H1 (cell line): ENCODE results near the gene RBMS1. TPM values are rescaled to one million over a fixed set of nuclear protein-coding genes. Genes with fewer than 3 reads are reported as not detected.

Source experiments
- CTCF ChIA-PET: fragments of 300-600 bp; sonication (Branson Sonifier 250); formaldehyde crosslinking; loops from one replicate; lab custom pipeline; 2021; ENCODE audit not compliant: partially characterized antibody; lab: Charles Lee
- POLR2A ChIA-PET: fragments of 300-600 bp; sonication (Branson Sonifier 250); formaldehyde crosslinking; loops from one replicate; lab custom pipeline; 2021; ENCODE audit warnings: inconsistent platforms; ENCODE audit not compliant: partially characterized antibody; lab: Charles Lee
- DNase-seq, 2 experiments: peaks; one replicate each; pipeline versions ENCODE4 v3.0.0 to v3.0.0-alpha.2; 2010 to 2022; ENCODE audit warnings: low spot score in 2 of 2, low read depth in 1 of 2, mixed read lengths in 1 of 2
- FAIRE-seq: peaks from 2 replicates; lab custom pipeline; 2011; peaks lifted over from hg19 to GRCh38; lab: Jason Lieb, UNC
- H2AFZ ChIP-seq: 2 replicates; pipeline ENCODE4 v1.8.1; 2012; ENCODE audit warnings: low read length, inconsistent platforms
- H2AK5ac ChIP-seq: 2 replicates; pipeline ENCODE4 v1.6.1; 2013; ENCODE audit warnings: low read depth, low read length
- H2BK120ac ChIP-seq: replicated peaks from 2 replicates; pipeline ENCODE3; 2013; ENCODE audit warnings: low read depth, low read length, inconsistent platforms
- H2BK12ac ChIP-seq: 2 replicates; pipeline ENCODE4 v1.6.1; 2013; ENCODE audit warnings: low read depth, low read length
- H2BK15ac ChIP-seq: 2 replicates; pipeline ENCODE4 v1.6.1; 2013; ENCODE audit warnings: low read length
- H2BK20ac ChIP-seq: 2 replicates; pipeline ENCODE4 v1.6.1; 2013; ENCODE audit warnings: low read length
- H2BK5ac ChIP-seq: 2 replicates; pipeline ENCODE4 v1.6.1; 2013; ENCODE audit warnings: low read depth, low read length
- H3K14ac ChIP-seq: 2 replicates; pipeline ENCODE4 v1.6.1; 2013; ENCODE audit warnings: inconsistent platforms; ENCODE audit not compliant: insufficient read length
- H3K18ac ChIP-seq: 2 replicates; pipeline ENCODE4 v1.6.1; 2013; ENCODE audit warnings: low read length; ENCODE audit errors: extremely low read depth
- H3K23ac ChIP-seq: 2 replicates; pipeline ENCODE4 v1.6.1; 2013; ENCODE audit warnings: inconsistent platforms; ENCODE audit not compliant: insufficient read length
- H3K23me2 ChIP-seq: 2 replicates; pipeline ENCODE4 v1.6.1; 2013; ENCODE audit warnings: low read depth, low read length
- H3K27ac ChIP-seq: 2 replicates; pipeline ENCODE4 v1.6.1; 2011; ENCODE audit warnings: low read depth, low read length, inconsistent platforms
- H3K27me3 ChIP-seq, 4 experiments: replicated peaks in 1 of 4; 1 replicate in 1 of 4; 2 replicates in 3 of 4; pipeline versions ENCODE4 v1.6.1 to v1.8.1; 2011 to 2013; ENCODE audit warnings: low read length in 3 of 4, mild to moderate bottlenecking in 3 of 4, inconsistent platforms in 2 of 4, mixed read lengths in 2 of 4, moderate library complexity in 1 of 4; ENCODE audit not compliant: control insufficient read depth in 3 of 4, insufficient read depth in 3 of 4; ENCODE audit errors: extremely low read depth in 1 of 4
- H3K36me3 ChIP-seq, 4 experiments: 2 replicates each; pipeline versions ENCODE4 v1.6.1 to v1.8.1; 2011 to 2013; ENCODE audit warnings: mild to moderate bottlenecking in 4 of 4, low read length in 3 of 4, moderate library complexity in 2 of 4, control low read depth in 1 of 4, inconsistent platforms in 1 of 4; ENCODE audit not compliant: insufficient read depth in 4 of 4, control insufficient read depth in 2 of 4
- H3K4ac ChIP-seq: replicated peaks from 2 replicates; pipeline ENCODE3; 2013; ENCODE audit warnings: low read length, low read depth, mixed read lengths, inconsistent platforms; ENCODE audit not compliant: insufficient read length
- H3K4me1 ChIP-seq, 4 experiments: replicated peaks in 1 of 4; 1 replicate in 1 of 4; 2 replicates in 3 of 4; pipeline versions ENCODE4 v1.6.1 to v1.8.1; 2011 to 2013; ENCODE audit warnings: low read length in 3 of 4, inconsistent platforms in 2 of 4, mixed read lengths in 1 of 4; ENCODE audit not compliant: insufficient read depth in 4 of 4, control insufficient read depth in 3 of 4
- H3K4me2 ChIP-seq, 2 experiments: 2 replicates each; pipeline versions ENCODE4 v1.6.1 to v1.8.1; 2011 to 2013; ENCODE audit warnings: low read depth in 2 of 2, low read length in 2 of 2, control low read depth in 1 of 2, inconsistent platforms in 1 of 2, mild to moderate bottlenecking in 1 of 2; ENCODE audit not compliant: insufficient read depth in 1 of 2
- H3K4me3 ChIP-seq, 4 experiments: fragments of 200-600, 300-600 bp in 1 of 4; sonication (generic), shearing (Covaris generic), sonication (Bioruptor Twin) in 1 of 4; 2 replicates each; pipeline versions ENCODE4 v1.5.1 to v1.8.1; 2011 to 2016; ENCODE audit warnings: low read length in 4 of 4, low read depth in 3 of 4, control low read depth in 2 of 4, inconsistent platforms in 2 of 4, mild to moderate bottlenecking in 2 of 4, mixed read lengths in 1 of 4, moderate library complexity in 1 of 4; ENCODE audit not compliant: insufficient read depth in 2 of 4; ENCODE audit errors: extremely low read depth in 1 of 4
- H3K56ac ChIP-seq: replicated peaks from 2 replicates; pipeline ENCODE3; 2013; ENCODE audit warnings: low read depth, mild to moderate bottlenecking, mixed read lengths, low read length, inconsistent platforms; ENCODE audit not compliant: insufficient read length
- H3K79me1 ChIP-seq: 2 replicates; pipeline ENCODE4 v1.6.1; 2013; ENCODE audit warnings: low read depth, low read length, control low read depth
- H3K79me2 ChIP-seq, 2 experiments: 2 replicates each; pipeline versions ENCODE4 v1.6.1 to v1.8.1; 2012 to 2013; ENCODE audit warnings: low read length in 2 of 2, mild to moderate bottlenecking in 2 of 2, inconsistent platforms in 1 of 2; ENCODE audit not compliant: insufficient read depth in 2 of 2, control insufficient read depth in 1 of 2
- H3K9ac ChIP-seq, 4 experiments: replicated peaks in 1 of 4; 1 replicate in 1 of 4; 2 replicates in 3 of 4; pipeline versions ENCODE4 v1.6.1 to v1.8.1; 2011 to 2013; ENCODE audit warnings: low read depth in 3 of 4, low read length in 3 of 4, control low read depth in 2 of 4, mild to moderate bottlenecking in 2 of 4, moderate library complexity in 2 of 4, inconsistent platforms in 1 of 4; ENCODE audit errors: extremely low read depth in 1 of 4
- H3K9me3 ChIP-seq, 2 experiments: 2 replicates each; pipeline versions ENCODE4 v1.6.1 to v1.8.1; 2012 to 2013; ENCODE audit warnings: mild to moderate bottlenecking in 2 of 2, moderate library complexity in 2 of 2, control low read depth in 1 of 2, inconsistent platforms in 1 of 2, low read depth in 1 of 2, low read length in 1 of 2, mixed read lengths in 1 of 2; ENCODE audit not compliant: insufficient read depth in 2 of 2
- H4K20me1 ChIP-seq, 2 experiments: replicated peaks in 1 of 2; 2 replicates each; pipeline versions ENCODE3 to v1.8.1; 2011 to 2013; ENCODE audit warnings: inconsistent platforms in 2 of 2, low read length in 2 of 2, mild to moderate bottlenecking in 1 of 2; ENCODE audit not compliant: insufficient read depth in 2 of 2, control insufficient read depth in 1 of 2
- H4K5ac ChIP-seq: 2 replicates; pipeline ENCODE4 v1.6.1; 2013; ENCODE audit warnings: low read length, low read depth, mixed read lengths, inconsistent platforms; ENCODE audit not compliant: insufficient read length
- H4K8ac ChIP-seq: 2 replicates; pipeline ENCODE4 v1.8.0; 2013; ENCODE audit warnings: mild to moderate bottlenecking, moderate library complexity, low read length, inconsistent platforms; ENCODE audit not compliant: insufficient read depth; ENCODE audit errors: extremely low read depth
- H4K91ac ChIP-seq: replicated peaks from 2 replicates; pipeline ENCODE3; 2013; ENCODE audit warnings: low read length, mixed read lengths, inconsistent platforms; ENCODE audit not compliant: insufficient read length
- ASH2L ChIP-seq: fragments of 200-600, 300-600 bp; sonication (generic); IDR thresholded peaks from one replicate; pipeline ENCODE4 v1.7.1; 2017; ENCODE audit warnings: low read length
- BCL11A ChIP-seq, 2 experiments: IDR thresholded peaks; one replicate each; pipeline ENCODE4 v1.6.1; 2011; ENCODE audit warnings: low read depth in 2 of 2, low read length in 2 of 2, mild to moderate bottlenecking in 2 of 2
- CTBP2 ChIP-seq: IDR thresholded peaks from 2 replicates; pipeline ENCODE4 v1.7.0; 2011; ENCODE audit warnings: borderline replicate concordance, mild to moderate bottlenecking, moderate library complexity, mixed read lengths, low read length; ENCODE audit not compliant: insufficient read depth, insufficient read length
- JUND ChIP-seq: IDR thresholded peaks from 2 replicates; pipeline ENCODE4 v1.6.1; 2011; ENCODE audit warnings: mild to moderate bottlenecking, improper control_type of control experiment, low read length
- MAFK ChIP-seq: IDR thresholded peaks from 2 replicates; pipeline ENCODE4 v1.6.1; 2012; ENCODE audit warnings: low read depth, mild to moderate bottlenecking, improper control_type of control experiment, low read length
- POLR2AphosphoS5 ChIP-seq: IDR thresholded peaks from 2 replicates; pipeline ENCODE4 v1.6.1; 2011; ENCODE audit warnings: low read depth, low read length
- RNF2 ChIP-seq: fragments of 200-900, 300-1000 bp; sonication (generic); IDR thresholded peaks from 2 replicates; pipeline ENCODE4 v1.7.1; 2016; ENCODE audit warnings: borderline replicate concordance, low read depth, mild to moderate bottlenecking, antibody characterized with exemption, low read length; ENCODE audit not compliant: poor library complexity, severe bottlenecking; ENCODE audit errors: missing control alignments
- TAF1 ChIP-seq: IDR thresholded peaks from 2 replicates; pipeline ENCODE4 v1.6.1; 2011; ENCODE audit warnings: mild to moderate bottlenecking, low read depth, low read length
- TBP ChIP-seq: IDR thresholded peaks from 2 replicates; pipeline ENCODE4 v1.6.1; 2011; ENCODE audit warnings: low read depth, low read length, improper control_type of control experiment
- TEAD4 ChIP-seq: IDR thresholded peaks from 2 replicates; pipeline ENCODE4 v1.6.1; 2012; ENCODE audit warnings: low read depth, low read length, inconsistent platforms, mixed read lengths
- WGBS, 2 experiments: shearing (Covaris generic) in 1 of 2; methylation state at CpG; one replicate each; pipeline versions ENCODE4 v1.1.6 to v1.1.7; 2013 to 2015; ENCODE audit warnings: low lambda C conversion rate in 2 of 2, mixed read lengths in 2 of 2, inconsistent platforms in 1 of 2, low coverage in 1 of 2, missing lambda C conversion rate in 1 of 2; ENCODE audit not compliant: insufficient replicate concordance in 2 of 2, insufficient coverage in 1 of 2, insufficient read length in 1 of 2; ENCODE audit errors: extremely low coverage in 1 of 2, missing lambda C conversion rate in 1 of 2; 5-methylcytosine and 5-hydroxymethylcytosine counted together
- polyA plus RNA-seq, 7 experiments: library from polyadenylated mRNA; depleted of rRNA in 3 of 7; stranded (reverse) in 5 of 7; unstranded in 2 of 7; fragments of >200 nt in 5 of 7; fragments of 200-250 nt in 2 of 7; gene quantifications; 1 replicate in 5 of 7; 2 replicates in 1 of 7; 4 replicates in 1 of 7; pipeline versions ENCODE4 v1.2.1 to v1.2.3, GENCODE V29; 2011 to 2013; ENCODE audit warnings: missing spikeins in 2 of 7, mixed read lengths in 2 of 7
- total RNA-seq: library from RNA; stranded (reverse); fragmentation: NEBNext Ultra II Directional; extraction: Animal tissue kit (Norgen Biotek cat#: 25700); gene quantifications from 2 replicates; pipeline ENCODE4 v1.2.1, GENCODE V29; 2021
- TF ChIP-seq, protein P1 (sequence below): IDR thresholded peaks from 2 replicates; pipeline ENCODE4 v1.6.1; 2011; ENCODE audit warnings: low read length, improper control_type of control experiment

The RBMS1 gene
- total and polyA plus RNA-seq, 2 of the 8 experiments (the other 6 are each of a cell fraction or from before 2014, with no cell fraction given): 53.7 to 60.0 TPM

GRCh38 chr2:160241251-160242137, 252.1 kb downstream of the RBMS1 start:
- H3K18ac ChIP-seq: no peak overlapping the region
- H2AFZ ChIP-seq: no peak overlapping the region
- TF ChIP-seq TAF1 (no peak), ASH2L (no peak), POLR2AphosphoS5 (no peak), TBP (no peak), MAFK (no peak), JUND (no peak), CTBP2 (no peak), TEAD4 (no peak), BCL11A (IDR thresholded peaks at IDR 0.05; ENCODE audit: low read depth in 2 of 2, low read length in 2 of 2) (no peak), RNF2 (no peak)
- TF ChIP-seq, protein P1, sequence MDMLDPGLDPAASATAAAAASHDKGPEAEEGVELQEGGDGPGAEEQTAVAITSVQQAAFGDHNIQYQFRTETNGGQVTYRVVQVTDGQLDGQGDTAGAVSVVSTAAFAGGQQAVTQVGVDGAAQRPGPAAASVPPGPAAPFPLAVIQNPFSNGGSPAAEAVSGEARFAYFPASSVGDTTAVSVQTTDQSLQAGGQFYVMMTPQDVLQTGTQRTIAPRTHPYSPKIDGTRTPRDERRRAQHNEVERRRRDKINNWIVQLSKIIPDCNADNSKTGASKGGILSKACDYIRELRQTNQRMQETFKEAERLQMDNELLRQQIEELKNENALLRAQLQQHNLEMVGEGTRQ: no peak

More at GRCh38 chr2:160241251-160242137, 252.1 kb downstream of the RBMS1 start:
- Histone ChIP-seq H2BK15ac (no peak overlapping the region), H2BK5ac (no peak overlapping the region), H3K4me1 (no peaks in the 10 kb centered on the region), H3K27ac (no peak overlapping the region), H4K8ac (no peak overlapping the region), H3K9ac (no peak overlapping the region), H3K23me2 (no peaks in the 10 kb centered on the region), H3K79me1 (no peaks in the 10 kb centered on the region), H2BK20ac (no peak overlapping the region), H4K91ac (no peak overlapping the region), H3K56ac (no peak overlapping the region), H3K4ac (no peak overlapping the region), H2AK5ac (no peak overlapping the region), H3K9me3 (no peaks in the 10 kb centered on the region), H3K79me2 (no peaks in the 10 kb centered on the region), H3K4me3 (no peak overlapping the region), H3K27me3 (no peaks in the 10 kb centered on the region), H4K5ac (no peak overlapping the region), H4K20me1 (no peaks in the 10 kb centered on the region), H3K23ac (no peak overlapping the region), H3K36me3 (no peaks in the 10 kb centered on the region), H2BK120ac (no peak overlapping the region), H2BK12ac (no peak overlapping the region), H3K4me2 (no peak overlapping the region), H3K14ac (no peak overlapping the region)
- DNase-seq (no peak), FAIRE-seq (no peak)
- CTCF ChIA-PET: interaction anchor here (1.4 to 4.3 kb wide), 3 partner anchors 11 to 32 kb away, joined by 4 to 29 read pairs (median 5); no protein-coding TSS in a partner anchor
- 90% methylated on average over 4 of the region's 4 CpGs; no CpG with 5 or more reads in 1 of the 2 experiments for WGBS, 2 experiments
- POLR2A ChIA-PET: no interaction called here
